GM12873 (cell line): Measurements from ENCODE around the gene CHID1.

Experiments used
- TF ChIP-seq, protein P1 (sequence below): IDR thresholded peaks from 2 replicates; pipeline ENCODE4 v1.5.1; 2012; ENCODE audit warnings: low read depth, mild to moderate bottlenecking, moderate library complexity, low read length, control low read depth; ENCODE audit not compliant: insufficient read depth; ENCODE audit errors: missing control alignments

Gene CHID1

DNA sequence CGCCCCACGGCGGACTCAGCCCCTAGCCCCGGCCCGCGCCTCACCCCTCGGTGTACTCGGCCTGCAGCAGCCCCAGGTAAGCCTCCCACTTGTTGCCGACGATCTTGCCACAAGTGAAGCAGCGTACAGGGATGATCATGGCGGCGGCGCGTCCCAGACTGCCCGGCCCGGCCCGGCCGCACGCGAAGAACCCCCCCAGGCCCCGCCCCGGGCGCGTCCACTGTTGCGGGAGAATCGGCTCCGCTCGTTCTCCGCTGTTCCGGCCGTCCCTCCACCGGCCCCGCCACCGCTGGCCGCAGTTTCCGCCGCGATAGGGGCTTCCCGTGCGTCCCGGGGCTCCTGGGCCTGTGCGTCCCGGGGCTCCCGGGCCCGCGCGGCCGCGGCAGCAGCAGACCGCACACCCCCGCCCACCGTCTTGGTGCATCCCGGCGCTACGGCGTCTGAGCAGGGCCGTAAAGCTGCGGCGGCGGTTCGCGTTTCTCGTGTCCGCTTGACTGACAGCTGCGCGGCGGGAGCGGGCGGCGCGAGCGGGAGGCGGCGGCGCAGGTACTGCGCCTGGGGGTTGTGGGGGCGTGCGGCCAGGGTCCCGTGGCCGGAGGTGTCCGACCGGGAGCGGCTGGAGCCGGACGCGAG is 68.1 kb downstream of the CHID1 start, which contains the start of the genes POLR2L and TSPAN4:
Gene POLR2L (minus strand): TSS at position 160 of the 633 bp plus-strand sequence. CDS start 21 bp downstream, at position 139.
Gene TSPAN4 (plus strand): TSS at position 483 of the 633 bp plus-strand sequence. CDS start 7,453 bp downstream, outside the sequence.
- TF ChIP-seq, protein P1, sequence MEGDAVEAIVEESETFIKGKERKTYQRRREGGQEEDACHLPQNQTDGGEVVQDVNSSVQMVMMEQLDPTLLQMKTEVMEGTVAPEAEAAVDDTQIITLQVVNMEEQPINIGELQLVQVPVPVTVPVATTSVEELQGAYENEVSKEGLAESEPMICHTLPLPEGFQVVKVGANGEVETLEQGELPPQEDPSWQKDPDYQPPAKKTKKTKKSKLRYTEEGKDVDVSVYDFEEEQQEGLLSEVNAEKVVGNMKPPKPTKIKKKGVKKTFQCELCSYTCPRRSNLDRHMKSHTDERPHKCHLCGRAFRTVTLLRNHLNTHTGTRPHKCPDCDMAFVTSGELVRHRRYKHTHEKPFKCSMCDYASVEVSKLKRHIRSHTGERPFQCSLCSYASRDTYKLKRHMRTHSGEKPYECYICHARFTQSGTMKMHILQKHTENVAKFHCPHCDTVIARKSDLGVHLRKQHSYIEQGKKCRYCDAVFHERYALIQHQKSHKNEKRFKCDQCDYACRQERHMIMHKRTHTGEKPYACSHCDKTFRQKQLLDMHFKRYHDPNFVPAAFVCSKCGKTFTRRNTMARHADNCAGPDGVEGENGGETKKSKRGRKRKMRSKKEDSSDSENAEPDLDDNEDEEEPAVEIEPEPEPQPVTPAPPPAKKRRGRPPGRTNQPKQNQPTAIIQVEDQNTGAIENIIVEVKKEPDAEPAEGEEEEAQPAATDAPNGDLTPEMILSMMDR: no peak

DNA sequence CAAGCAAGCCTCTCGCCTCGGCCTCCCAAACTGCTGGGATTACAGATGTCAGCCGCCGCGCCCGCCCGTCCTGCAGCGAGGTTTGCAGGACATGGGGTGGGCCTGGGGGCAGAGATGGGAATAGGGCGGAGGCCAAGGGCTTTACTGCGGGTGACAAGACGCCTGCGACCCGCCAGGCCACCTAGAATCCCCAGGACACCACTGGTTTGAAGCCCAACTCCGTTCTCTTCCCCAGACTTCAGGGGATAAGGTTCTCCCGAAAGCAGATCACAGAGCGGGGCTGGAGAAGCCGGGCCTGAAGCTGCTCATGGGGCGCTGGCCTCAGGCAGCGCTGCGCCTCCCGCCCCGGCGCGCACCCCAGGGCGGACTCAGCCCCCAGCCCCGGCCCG is 68.6 kb downstream of the CHID1 start:
- TF ChIP-seq, protein P1: no peak

DNA sequence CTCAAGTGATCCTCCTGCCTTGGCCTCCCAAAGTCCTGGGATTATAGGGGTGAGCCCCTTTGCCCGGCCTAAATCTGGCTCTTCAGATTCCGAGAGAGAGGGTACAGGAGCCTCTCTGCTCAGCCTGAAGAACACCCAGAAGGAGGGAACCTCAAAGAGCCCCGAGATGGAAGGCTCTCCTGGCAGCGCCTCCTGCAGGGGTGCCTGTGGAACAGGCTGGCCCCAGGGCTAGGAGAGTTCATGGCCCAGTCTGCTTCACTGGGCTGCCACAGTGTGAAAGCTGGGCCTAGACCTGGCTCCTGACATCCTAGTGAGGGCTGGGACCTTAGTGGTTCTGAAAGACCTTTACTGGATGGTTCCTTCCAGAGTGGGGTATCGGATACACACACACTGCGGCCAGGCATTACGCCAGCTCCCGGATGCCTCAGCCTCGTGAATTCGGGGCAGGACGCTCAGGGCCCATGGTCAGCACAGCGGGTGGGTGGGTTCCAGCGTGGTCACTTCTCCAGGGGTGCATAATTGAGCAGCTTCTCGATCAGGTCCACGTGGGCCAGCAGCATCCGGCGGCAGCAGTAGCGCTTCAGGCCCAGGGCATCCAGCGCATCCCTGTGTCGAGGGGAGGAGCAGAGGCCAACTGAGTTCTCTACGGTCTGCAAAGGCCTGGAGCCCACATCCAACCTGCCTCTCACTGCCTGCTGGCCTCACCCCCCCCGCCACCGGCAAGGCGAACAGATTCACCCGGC is 70.6 kb downstream of the CHID1 start:
- TF ChIP-seq, protein P1: peak; percentile 47

- TF ChIP-seq, protein P1: no peak
These were observed 71.4 kb downstream of the CHID1 start for GRCh38 chr11:839280-839623.

- TF ChIP-seq, protein P1: peak; percentile 32
These were observed 72.0 kb downstream of the CHID1 start for GRCh38 chr11:838441-839279.

- TF ChIP-seq, protein P1: no peak
These were observed 72.7 kb downstream of the CHID1 start for GRCh38 chr11:837990-838307.
